GM21529 (cell line): ENCODE data around the gene EIF5B.
"Not testable (repeated sequence)": the region's sequence is repeated elsewhere in the genome, so short reads cannot be mapped to it uniquely, and the experiment has no call there.

Experiments used
- ATAC-seq: cut with Tn5 transposase; IDR thresholded peaks from one replicate; pipeline ENCODE4 v1.9.1; 2021; ENCODE audit not compliant: unreplicated experiment

The EIF5B gene

DNA sequence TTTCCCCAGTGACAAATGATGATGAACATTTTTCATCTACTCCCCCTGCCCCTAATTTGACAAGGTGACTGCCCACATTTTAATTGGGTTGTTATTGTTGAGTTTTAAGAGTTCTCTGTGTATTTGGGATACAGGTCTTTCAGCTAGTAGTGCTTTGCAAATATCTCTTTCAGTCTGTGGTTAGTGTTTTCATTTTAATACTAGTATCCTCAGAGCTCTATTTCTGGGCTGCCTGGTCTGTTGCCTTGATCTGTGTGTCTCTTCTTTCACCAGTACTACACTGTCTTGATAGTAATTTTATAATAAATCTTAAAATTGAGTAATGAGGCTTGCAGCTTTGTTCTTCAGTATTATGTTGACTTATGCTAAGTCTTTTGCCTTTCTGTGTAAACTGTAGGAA lies 19.7 kb downstream of the EIF5B start:
- no peak for ATAC-seq

DNA sequence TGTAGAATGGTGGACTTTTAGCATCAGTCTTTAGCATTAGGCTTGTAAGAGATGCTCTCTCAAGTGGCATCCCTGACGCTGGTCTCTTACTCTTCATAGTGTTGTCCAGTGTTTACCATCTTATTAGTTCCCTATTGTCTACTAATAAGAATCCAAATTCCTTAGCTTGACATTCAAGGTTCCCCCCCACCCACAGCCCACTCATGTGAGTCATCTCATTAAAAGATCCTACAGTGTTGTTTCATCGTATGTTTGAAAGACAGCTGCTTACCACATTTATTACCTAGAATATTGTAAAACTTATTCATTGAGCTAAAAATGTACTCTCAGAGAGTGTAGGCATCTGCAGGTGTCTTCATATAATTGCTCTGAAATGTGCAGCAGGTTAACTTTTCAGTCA lies 28.5 kb downstream of the EIF5B start:
- ATAC-seq = no peak

DNA sequence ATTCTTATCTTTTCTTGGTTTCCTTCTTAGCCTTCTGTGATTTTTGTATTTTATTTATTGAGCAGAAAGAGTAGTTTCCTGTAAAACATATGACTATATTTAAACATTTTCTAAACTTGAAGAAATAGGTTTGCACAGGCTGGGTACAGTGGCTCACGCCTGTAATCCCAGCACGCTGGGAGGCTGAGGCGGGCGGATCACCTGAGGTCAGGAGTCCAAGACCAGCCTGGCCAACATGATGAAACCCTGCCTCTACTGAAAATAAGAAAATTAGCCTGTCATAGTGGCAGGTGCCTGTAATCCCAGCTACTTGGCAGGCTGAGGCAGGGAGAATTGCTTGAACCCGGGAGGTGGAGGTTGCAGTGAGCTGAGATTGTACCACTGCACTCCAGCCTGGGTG lies 31.7 kb downstream of the EIF5B start:
- ATAC-seq = not testable (repeated sequence)

DNA sequence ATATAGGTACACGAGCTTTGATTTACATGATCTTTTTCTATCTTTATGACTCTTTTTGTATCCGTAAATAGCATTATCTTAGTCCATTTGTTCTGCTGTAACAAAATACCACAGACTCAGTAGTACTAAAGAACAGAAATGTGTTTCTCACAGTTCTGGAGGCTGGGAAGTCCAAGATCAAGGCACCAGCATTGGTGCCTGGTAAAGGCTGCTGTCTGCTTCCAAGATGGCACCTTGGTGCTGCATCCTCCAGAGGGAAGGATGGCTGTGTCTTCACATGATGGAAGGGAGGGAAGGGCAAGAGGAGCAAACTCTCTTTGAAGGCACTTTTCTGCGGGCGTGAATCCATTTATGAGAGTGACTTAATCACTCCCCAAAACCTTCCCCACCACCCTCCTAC lies 36.0 kb downstream of the EIF5B start:
- ATAC-seq = no peak

DNA sequence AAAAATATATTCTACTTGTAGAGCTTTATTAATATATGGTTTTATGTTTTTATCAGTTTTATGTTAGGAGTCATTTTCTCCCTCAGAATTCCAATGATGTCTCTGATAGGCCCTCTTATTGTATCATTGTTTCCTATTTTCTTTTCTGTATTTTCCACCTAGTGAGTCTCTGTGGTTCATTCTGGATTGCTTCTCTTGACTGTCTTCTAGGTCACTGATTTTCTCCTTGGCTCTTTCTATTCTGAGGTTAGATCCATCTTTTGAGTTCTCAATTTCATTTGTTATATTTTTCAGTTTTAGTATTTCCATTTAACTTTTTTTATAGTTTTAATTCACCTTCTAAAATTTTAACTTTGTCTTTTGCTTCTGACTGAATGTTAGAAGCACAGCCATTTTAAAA lies 37.6 kb downstream of the EIF5B start:
- ATAC-seq = no peak

DNA sequence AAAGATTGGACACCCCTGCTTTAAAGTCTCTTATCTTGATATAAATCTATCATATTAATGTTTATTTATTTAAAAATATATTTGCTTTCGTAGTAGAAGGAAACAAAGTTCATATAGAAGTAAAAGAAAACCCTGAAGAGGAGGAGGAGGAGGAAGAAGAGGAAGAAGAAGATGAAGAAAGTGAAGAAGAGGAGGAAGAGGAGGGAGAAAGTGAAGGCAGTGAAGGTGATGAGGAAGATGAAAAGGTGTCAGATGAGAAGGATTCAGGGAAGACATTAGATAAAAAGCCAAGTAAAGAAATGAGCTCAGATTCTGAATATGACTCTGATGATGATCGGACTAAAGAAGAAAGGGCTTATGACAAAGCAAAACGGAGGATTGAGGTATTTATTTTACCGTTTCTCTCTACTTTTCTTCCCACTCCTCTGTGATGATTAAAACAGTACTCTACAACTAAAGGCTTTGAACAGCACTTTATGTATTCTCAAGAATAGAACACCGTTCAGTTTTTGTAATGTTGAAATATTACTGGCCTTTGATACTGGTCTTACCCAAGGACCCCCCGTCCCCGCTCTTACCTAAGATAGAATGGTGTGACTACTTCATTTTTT lies 39.2 kb downstream of the EIF5B start:
- no peak for ATAC-seq

DNA sequence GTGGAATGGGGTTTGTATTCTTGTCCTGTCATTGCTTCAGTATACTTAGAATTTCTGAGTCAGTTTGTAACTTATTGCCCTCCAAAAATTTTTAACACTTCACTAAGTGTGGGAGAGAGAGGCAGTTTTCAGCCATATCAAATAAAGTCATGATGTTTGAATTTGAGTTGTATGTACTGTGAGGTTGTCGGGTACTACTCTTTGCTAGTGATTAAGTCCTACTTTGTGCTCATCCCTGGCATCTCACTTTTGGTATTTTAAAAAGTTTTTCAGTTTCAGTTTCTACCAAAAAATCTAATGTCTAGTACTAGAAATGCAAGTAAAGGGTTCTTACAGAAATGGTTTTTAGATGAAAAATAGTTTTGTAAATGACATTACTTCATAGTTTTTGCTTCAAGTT lies 40.7 kb downstream of the EIF5B start:
- ATAC-seq = no peak

DNA sequence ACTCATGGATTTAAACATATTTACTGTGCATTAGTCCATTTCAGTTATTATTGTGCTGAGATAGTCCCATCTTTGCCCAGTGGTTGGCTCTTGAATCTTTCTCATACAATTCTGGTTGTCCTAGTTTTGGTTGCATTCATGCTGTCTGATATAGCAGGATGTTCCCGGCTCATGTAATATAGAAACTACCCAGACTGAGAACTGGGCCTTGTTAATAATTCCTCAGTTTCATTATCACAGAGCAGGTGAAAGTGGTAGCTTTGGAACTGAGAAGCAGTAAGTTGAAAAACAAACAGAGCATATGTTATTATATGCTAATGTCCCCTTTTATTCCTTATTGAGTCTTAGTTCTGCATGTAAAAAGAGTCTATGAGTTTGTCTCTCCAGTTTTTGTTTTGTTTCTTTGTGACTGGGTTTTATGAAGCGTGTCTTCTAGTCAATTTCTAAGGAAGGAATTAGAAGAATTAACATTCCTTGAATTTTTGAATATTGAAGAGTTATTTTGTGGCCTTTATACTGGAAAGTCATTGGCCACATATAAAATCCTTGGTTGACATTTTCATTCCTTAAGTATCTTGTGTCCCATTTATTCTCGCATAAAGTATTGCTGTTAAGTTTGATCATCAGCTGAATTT lies 43.3 kb downstream of the EIF5B start:
- ATAC-seq = peak; percentile 64

DNA sequence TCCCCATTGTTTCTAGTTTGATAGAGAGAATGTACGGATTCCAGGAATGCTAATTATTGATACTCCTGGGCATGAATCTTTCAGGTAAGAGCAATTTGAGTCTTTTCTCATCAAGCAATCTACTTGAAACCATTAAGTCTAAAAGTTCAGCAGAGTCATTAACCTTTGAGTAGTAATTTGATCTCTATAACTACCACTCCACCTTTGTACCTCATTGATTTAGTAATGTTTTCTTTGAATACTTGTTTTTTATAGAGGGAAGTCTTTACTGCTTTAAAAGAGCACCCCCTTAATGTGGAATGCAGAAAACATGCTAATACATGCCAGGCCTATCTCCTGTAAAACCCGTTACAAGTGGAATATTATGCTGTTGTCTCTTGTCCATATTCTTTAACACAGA lies 45.0 kb downstream of the EIF5B start:
- no peak for ATAC-seq

DNA sequence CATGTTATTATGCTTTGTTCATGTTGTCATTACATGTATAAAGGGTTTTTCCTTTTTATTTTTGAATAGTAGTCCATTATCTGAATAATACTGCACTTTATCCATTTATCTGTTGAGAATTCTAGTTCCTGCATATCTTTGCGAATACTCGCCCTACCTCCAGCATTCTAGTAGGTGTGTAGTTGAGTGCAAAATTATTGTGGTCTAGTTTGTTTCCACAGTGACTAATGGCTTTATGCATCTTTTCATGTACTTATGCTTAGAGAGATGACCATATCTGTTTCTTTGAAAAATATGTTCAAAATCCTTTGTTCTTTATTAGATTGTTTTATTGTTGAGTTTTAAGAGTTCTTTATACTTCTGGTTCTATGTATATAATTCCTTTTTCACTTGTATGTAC lies 48.8 kb downstream of the EIF5B start:
- ATAC-seq = no peak

DNA sequence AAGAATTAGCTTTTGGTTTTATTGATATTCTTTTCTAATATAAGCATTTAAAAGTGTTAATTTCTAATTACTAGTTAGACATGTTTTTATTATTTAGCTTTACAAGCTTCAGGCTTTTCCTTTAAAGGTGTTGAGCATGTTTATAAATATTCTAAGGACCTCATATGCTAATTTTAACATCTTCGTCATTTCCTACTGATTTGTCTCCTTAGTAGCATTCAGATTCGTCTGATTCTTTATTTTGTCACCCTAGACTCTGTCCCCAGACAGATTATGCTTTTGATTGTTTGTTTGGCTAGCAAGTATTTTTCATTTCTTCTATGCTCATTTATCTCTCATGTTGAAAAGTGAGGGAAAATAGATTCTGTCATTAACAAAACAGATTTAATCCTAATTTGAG lies 51.7 kb downstream of the EIF5B start:
- no peak for ATAC-seq

DNA sequence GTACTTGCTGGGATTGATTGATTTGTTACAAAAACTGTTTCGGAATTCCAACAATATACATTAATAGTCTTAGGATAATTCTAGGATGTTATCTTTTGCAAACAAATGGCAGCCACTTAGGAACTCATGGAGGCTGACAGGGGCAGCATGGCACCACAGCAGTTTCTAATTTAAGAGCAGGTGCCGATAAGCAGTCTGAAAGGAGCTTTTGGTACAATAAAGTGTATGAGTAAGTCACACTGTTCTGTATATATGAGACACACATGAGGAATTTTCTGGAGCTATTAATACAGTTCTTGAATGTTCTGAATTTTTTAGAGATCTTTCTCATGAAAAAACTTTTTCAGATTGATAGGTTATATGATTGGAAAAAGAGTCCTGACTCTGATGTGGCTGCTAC lies 52.2 kb downstream of the EIF5B start:
- no peak for ATAC-seq

DNA sequence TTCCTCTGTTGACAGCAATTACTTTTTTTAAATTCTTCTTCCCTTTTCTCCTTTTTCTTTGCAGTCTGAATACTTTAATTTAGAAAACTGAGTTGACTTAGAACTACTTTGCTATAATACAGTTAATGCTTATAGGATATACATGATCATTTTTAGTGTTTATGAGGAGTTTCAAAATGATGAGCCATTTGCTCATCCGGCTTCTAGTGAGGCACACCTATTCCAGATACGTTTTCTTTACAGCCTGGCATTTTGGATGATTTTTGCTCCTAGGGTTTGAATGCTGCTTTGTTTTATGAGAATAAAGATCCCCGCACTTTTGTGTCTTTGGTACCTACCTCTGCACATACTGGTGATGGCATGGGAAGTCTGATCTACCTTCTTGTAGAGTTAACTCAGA lies 52.8 kb downstream of the EIF5B start:
- ATAC-seq = no peak

DNA sequence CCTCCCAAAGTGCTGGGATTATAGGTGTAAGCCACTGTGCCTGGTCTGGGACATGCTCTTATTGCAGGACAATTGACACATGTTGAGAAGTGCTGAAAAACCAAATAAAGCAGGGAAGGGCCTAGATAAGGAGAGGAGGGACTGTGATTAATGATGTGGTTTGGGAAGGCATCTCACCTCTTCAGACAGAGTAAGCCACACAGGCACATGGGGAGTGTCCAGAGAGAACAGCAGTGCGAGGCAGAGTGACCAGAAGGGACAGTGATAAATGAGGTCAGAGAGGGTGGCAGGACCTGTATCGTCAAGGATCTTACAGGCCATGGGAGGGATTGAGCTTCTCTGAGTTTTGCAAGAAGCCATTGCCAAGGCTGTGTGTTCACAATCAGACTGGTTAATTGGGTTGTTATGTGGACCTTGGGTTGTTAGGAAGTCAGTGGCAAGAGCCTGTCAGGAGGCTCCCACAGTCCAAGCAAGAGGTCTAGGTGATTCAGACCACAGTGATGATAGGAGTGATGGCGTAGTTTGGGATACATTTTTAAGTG lies 58.5 kb downstream of the EIF5B start:
- ATAC-seq = no peak

DNA sequence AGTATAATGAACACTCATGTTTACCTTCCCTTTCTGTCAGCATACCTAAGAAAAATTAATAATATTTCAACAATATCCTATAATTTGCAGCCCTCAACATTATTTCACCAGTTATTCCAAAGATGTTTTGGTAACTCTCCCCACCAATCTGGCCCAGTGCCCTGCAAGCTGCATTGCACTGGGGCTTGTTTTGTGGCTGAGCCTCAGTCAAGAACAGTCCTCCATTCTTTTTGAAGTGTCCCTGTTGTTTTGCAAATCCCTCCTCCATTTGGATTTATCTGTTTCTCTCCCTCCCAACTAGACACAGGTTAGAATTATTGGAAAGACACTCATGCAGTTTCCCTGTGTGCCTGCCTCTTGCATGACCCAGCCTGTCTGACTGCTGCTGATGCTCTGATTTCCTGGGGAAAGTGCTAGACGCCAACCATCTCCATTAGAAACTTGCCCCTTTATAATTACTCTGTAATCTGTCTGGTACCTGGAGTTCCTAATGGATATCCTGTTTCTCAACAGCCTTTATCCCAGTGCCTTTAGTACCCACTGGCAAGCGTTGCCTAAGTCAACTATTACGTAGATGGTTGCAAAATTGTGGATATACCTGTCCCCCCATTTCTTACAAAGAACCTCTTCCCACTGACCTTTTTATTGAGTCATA lies 60.2 kb downstream of the EIF5B start:
- no peak for ATAC-seq

DNA sequence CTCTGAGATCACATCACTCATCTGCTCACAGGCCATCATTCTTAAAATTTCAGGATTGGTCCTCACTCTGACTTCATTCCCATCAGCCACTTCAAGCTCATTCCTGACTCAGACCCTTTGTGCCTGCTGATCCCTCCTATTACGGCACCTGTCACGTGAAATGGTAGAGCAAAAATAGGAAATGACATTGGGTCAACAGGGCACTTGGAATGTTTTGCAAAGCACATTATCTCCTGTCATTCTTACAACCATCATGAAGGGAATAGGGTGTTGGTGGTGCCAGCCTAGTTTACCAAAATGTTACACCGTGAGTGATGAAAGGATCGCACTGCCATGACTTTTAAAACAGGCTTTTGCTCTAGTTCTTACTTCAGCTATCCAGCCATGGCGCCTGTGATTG lies 61.1 kb downstream of the EIF5B start:
- no peak for ATAC-seq

DNA sequence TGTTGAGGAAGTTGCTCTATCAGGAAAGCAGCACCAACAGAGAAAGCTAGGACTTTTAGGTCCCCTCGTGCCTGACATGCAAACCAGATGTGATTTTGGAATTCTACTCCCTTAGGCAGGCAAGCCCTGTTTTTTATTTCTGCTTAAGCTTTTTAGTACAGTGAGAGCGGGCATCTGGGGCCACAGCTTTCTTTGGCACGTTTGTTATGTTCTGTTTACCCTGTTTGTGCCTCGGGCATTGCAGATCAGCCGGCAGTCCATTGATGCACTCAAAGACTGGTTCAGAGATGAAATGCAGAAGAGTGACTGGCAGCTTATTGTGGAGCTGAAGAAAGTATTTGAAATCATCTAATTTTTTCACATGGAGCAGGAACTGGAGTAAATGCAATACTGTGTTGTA lies 61.9 kb downstream of the EIF5B start:
- no peak for ATAC-seq

DNA sequence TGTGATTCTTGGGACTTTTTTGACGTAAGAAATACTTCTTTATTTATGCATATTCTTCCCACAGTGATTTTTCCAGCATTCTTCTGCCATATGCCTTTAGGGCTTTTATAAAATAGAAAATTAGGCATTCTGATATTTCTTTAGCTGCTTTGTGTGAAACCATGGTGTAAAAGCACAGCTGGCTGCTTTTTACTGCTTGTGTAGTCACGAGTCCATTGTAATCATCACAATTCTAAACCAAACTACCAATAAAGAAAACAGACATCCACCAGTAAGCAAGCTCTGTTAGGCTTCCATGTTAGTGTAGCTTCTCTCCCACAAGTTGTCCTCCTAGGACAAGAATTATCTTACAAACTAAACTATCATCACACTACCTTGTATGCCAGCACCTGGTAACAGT lies 62.6 kb downstream of the EIF5B start:
- no peak for ATAC-seq

DNA sequence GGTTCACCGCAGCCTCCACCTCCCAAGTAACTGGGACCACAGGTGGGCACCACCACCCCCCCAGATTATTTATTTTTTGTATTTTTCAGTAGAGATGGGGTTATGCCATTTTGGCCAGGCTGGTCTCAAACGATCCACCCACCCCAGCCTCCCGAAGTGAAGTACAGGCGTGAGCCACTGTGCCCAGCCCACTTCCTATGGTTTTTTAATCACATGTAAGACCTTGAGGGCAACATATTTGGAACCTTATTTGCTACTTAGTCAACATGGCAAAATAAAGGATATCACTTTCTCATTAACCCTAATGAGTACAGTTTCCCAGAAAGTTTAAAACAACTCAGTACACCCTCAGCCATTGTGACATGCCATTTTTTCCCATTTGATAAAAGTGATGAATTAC lies 64.7 kb downstream of the EIF5B start:
- no peak for ATAC-seq

DNA sequence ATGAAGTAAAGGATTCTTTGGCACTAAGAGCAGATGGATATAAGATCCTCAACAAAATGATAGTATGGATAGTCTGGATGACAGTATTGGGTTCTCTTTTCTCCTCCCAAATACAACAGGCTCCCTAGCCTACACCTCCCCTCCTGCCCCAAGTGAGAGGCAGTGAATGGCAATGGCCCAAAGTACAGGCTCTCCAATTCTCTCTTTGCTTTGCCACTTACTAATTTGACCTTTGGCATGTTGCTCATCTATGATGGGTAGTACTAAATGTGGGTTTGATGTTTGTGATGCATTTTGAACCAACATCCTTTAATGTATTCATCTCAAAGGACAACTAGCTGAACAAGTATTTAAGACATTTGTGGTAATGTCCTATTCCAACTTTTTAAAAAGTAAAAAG lies 65.9 kb downstream of the EIF5B start:
- ATAC-seq = no peak

DNA sequence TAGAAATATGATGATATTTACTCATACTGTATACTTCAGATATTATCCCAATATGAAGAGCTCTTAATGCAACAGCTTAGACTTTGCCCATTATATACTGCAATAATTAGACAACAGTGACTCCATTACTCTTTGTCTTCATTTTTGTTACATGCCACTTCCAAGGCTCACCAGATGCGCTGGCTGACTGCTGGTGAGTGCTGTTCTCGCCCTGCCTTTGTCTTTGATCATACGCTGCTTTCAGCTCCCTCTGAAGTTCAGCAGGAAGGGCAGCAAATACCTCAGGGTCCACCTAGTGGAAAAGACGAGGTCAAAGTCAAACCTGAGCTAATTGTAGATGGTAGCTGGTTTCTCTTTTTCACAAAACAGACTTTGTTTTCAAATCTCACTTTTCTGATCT lies 66.3 kb downstream of the EIF5B start:
- ATAC-seq = no peak

DNA sequence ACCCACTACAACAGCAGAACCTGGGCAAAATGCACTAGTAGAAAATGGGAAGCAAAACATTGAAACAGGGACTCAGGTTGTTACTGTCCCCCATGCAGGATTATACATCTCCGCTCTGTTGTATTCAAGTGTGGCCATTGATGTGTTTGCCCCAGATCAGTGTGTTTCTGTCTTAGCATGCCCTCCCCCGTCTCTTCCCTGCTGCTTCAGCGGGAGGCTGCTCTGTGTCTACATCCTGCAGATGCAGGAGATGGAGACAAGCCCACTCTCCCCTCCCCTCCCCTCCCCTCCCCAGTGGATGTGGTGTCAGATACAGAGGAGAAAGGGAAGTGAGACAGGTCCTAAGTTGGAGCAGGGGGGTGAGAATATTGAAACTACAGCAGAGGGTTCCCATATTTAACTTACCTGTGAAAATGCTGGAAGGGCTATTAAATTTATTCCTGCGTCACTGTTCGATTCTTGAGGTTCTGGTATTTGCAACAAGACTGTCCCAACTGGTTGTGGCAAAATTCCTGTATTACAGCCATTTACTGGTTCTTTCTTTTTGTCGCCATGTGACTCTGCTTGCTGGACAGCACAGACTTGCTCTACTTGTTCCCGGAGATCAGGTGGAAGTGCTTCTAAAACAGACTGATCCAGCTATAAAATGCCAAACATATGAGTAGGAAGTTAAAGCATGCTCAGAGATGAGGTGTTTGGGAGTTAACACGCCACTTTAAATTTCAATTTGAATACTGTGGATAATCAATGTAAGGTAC lies 67.0 kb downstream of the EIF5B start:
- ATAC-seq = no peak
